ENCODE results near the gene CDC42BPG. TPM values are rescaled to one million over a fixed set of nuclear protein-coding genes. Genes with fewer than 3 reads are reported as not detected.
A peak's percentile ranks its signal among the peaks of the same experiment; 100 is the strongest.

CDC42BPG gene
- total and polyA plus RNA-seq, 8 donors: 9.7 to 23.8 (median 13.2) TPM

GRCh38 chr11:64864135-64864472 is 19.7 kb upstream of the CDC42BPG start:
- H3K27me3 ChIP-seq: no peaks in the 10 kb centered on the region
- no peaks in the 10 kb centered on the region for H3K36me3 ChIP-seq
- no peak for TF ChIP-seq CTCF (IDR thresholded peaks at IDR 0.05)
- peak overlapping the region in 3 of 4 donors; percentile 28 to 47 (median 32) for H3K27ac ChIP-seq
- H3K9me3 ChIP-seq: no peaks in the 10 kb centered on the region
- peaks cover 5 to 13% (median 9%) of the 10 kb centered on the region in 3 donors for H3K4me1 ChIP-seq
- 47 to 53% methylated on average over 9 of the region's 9 CpGs for WGBS, 2 donors
- peak in 3 of 4 donors; percentile 8 to 61 (median 38) for ATAC-seq
- H3K4me3 ChIP-seq: no peak overlapping the region
- FAIRE-seq: no peak
- intact Hi-C loops (cut with DNase I): no loop called here
- peak in 4 of 6 donors; percentile 43 to 81 (median 60) for DNase-seq

DNA sequence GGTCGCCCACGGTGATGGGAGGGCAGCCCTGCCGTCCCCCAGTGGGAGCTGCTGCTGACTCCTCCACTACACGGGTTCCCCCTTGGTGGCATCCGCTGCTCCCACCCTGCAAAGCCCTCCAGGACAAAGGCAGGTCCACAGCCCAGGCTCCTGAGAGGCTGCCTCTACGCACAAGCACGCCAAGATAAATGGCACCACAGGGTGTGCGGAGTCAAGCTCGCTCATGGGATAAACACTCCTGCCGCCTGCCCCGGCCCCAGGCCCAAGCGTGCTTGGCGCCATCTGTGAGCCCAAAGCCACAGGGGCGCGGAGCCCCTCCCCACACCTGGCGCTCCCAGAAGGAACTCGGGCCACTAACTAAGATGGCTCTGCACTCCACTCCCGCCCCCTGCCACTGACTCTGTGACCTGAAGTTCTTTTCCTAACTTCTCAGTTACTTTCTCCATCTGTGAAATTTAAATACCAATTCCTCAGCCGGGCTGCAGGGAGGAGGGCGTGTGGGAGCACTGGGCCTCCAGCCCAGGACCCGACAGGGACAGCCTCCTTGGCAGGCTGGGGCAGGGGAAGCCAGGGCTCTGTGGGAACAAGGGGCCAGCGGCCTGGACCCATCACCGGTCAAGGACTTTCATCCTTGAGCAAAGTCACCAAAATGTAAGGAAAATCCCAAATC is 19.1 kb upstream of the CDC42BPG start:
- no peak for FAIRE-seq
- H3K4me1 ChIP-seq: peaks cover 5 to 13% (median 9%) of the 10 kb centered on the region in 3 donors
- intact Hi-C loops (cut with DNase I): no loop called here
- no peak for TF ChIP-seq CTCF (IDR thresholded peaks at IDR 0.05)
- DNase-seq: peak in 1 of 6 donors; percentile 56
- WGBS, 2 donors: 79 to 82% methylated on average over 21 to 23 of the region's 23 CpGs
- H3K9me3 ChIP-seq: no peaks in the 10 kb centered on the region
- no peaks in the 10 kb centered on the region for H3K27me3 ChIP-seq
- peak in 1 of 4 donors; percentile 24 for ATAC-seq
- H3K36me3 ChIP-seq: no peaks in the 10 kb centered on the region
- peak overlapping the region in 1 of 4 donors; percentile 47 for H3K27ac ChIP-seq
- H3K4me3 ChIP-seq: no peak overlapping the region

GRCh38 chr11:64862987-64863390 is 18.5 kb upstream of the CDC42BPG start:
- no peak for ATAC-seq
- 71 to 79% methylated on average over 9 of the region's 9 CpGs for WGBS, 2 donors

GRCh38 chr11:64861227-64861975 is 16.9 kb upstream of the CDC42BPG start:
- intact Hi-C loops (cut with DNase I): no loop called here
- 90 to 91% methylated on average over 6 of the region's 6 CpGs for WGBS, 2 donors
- DNase-seq (no peak), FAIRE-seq (no peak), ATAC-seq (peak in 1 of 4 donors; percentile 26)
- Histone ChIP-seq H3K27ac (no peak overlapping the region), H3K4me1 (peaks cover 5 to 13% (median 9%) of the 10 kb centered on the region in 3 donors), H3K9me3 (no peaks in the 10 kb centered on the region), H3K4me3 (no peak overlapping the region), H3K36me3 (no peaks in the 10 kb centered on the region), H3K27me3 (no peaks in the 10 kb centered on the region)
- TF ChIP-seq CTCF (IDR thresholded peaks at IDR 0.05): no peak

More at GRCh38 chr11:64862987-64863390, 18.5 kb upstream of the CDC42BPG start:
- TF ChIP-seq CTCF (IDR thresholded peaks at IDR 0.05): no peak
- FAIRE-seq (no peak), DNase-seq (no peak)
- Histone ChIP-seq H3K36me3 (no peaks in the 10 kb centered on the region), H3K27ac (peak overlapping the region in 1 of 4 donors; percentile 47), H3K4me1 (peaks cover 5 to 13% (median 9%) of the 10 kb centered on the region in 3 donors), H3K4me3 (no peak overlapping the region), H3K9me3 (no peaks in the 10 kb centered on the region), H3K27me3 (no peaks in the 10 kb centered on the region)
- intact Hi-C loops (cut with DNase I): no loop called here
